ENCODE data around the gene EIF3F. TPM values are rescaled to one million over a fixed set of nuclear protein-coding genes. Genes with fewer than 3 reads are reported as not detected.

The EIF3F gene
- total RNA-seq, 1 donor: 286 TPM

DNA sequence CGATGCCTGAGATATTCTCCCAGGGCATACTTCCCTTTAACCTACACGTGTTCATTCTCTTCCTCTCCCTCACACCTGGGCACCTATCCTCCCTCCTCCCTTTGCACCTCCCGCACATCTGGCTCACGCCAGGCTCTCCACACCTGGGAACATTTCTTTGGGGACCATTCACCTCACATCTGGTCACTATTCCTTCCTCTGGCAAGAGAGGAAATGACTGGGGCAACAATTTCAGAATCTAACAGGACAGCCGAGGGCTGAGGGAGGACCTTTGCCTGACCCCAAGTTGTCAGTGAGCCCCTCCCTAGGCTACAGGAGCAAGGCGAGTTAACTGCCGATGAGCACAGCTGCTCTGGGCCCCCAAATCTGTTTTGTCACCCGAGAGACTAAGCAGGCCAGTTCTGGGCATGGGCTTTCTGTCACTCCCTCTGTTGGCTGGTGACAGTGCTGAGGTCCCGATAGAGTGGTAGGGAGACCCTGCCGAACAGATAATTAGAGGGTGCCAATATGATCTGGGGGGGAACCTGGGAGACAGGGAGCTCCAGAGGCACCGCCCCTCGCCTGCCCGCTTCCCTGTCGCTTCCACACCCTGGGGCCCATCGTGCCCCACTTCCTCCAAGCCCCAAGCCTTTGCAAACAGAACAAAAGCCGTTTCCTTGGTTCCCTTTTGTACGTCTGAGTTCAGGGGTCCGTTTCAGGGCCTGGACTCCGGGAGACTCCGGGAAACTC is 45.6 kb downstream of the EIF3F start:
- Histone ChIP-seq H3K27ac (ENCODE audit: low read depth, low read length) (no peak overlapping the region), H3K79me2 (ENCODE audit: insufficient read depth, low read length) (peaks cover 4% of the 10 kb centered on the region), H3K4me1 (ENCODE audit: insufficient read depth, low read length) (peaks cover 22% of the 10 kb centered on the region), H4K20me1 (ENCODE audit: insufficient read depth, low read length) (peaks cover 20% of the 10 kb centered on the region), H2AFZ (ENCODE audit: low read length) (peak overlapping the region; percentile 84), H3K4me3 (ENCODE audit: insufficient read depth, low read length) (no peak overlapping the region), H3K36me3 (ENCODE audit: insufficient read depth, low read length) (no peaks in the 10 kb centered on the region), H3K4me2 (ENCODE audit: insufficient read depth, low read length) (peak overlapping the region; percentile 56), H3K9me3 (ENCODE audit: low read depth, low read length) (no peaks in the 10 kb centered on the region), H3K27me3 (ENCODE audit: insufficient read depth, low read length) (no peaks in the 10 kb centered on the region)
- no peak for DNase-seq (ENCODE audit: insufficient read length, low spot score, missing footprints)
- TF ChIP-seq, protein P1, sequence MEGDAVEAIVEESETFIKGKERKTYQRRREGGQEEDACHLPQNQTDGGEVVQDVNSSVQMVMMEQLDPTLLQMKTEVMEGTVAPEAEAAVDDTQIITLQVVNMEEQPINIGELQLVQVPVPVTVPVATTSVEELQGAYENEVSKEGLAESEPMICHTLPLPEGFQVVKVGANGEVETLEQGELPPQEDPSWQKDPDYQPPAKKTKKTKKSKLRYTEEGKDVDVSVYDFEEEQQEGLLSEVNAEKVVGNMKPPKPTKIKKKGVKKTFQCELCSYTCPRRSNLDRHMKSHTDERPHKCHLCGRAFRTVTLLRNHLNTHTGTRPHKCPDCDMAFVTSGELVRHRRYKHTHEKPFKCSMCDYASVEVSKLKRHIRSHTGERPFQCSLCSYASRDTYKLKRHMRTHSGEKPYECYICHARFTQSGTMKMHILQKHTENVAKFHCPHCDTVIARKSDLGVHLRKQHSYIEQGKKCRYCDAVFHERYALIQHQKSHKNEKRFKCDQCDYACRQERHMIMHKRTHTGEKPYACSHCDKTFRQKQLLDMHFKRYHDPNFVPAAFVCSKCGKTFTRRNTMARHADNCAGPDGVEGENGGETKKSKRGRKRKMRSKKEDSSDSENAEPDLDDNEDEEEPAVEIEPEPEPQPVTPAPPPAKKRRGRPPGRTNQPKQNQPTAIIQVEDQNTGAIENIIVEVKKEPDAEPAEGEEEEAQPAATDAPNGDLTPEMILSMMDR (IDR thresholded peaks at IDR 0.05; ENCODE audit: extremely low read depth, low read depth, low read length): no peak

DNA sequence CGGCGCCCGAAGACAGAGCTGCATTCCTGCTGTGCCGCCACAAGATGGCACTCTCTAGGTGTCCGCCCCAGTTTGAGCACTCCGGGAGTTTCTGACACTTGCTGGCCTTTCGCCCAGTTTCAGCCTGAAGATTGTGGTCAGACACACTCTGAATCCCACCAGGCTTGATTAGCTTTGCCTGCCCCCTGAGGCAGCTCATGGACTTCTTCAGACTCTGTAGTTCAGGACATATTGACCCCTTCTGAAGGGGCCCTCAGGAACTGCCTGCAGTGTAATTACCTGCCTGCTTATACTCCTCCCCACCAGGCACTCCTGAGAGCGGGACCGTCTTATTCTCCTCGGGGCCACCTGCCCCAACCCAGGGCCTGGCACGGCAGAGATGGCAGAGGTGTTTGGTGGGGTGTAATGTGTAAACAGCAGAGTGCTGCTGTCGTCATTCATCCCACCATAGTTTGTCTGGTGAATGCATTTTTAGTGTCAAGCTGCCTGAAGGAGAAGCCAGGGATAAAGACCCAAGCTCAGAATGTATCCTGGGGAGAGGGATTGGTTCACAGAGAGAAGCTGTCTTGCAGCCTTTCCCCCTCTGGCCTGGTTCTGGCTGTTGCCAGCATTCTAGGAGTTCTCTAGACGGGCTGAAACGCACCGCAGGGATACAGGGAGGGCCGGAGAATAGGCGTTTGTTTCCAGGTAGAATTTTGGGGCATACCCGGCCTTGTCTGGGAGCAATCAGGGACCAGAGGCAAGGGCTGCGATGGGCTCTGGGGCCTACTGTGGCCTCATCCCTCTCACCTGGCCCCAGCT is 46.4 kb downstream of the EIF3F start:
- Histone ChIP-seq H3K36me3 (ENCODE audit: insufficient read depth, low read length) (no peaks in the 10 kb centered on the region), H3K4me2 (ENCODE audit: insufficient read depth, low read length) (peak overlapping the region; percentile 56), H2AFZ (ENCODE audit: low read length) (peak overlapping the region; percentile 84), H3K27me3 (ENCODE audit: insufficient read depth, low read length) (no peaks in the 10 kb centered on the region), H3K9me3 (ENCODE audit: low read depth, low read length) (no peaks in the 10 kb centered on the region), H3K79me2 (ENCODE audit: insufficient read depth, low read length) (peaks cover under 1% of the 10 kb centered on the region), H4K20me1 (ENCODE audit: insufficient read depth, low read length) (peaks cover 23% of the 10 kb centered on the region), H3K4me3 (ENCODE audit: insufficient read depth, low read length) (no peak overlapping the region), H3K27ac (ENCODE audit: low read depth, low read length) (no peak overlapping the region), H3K4me1 (ENCODE audit: insufficient read depth, low read length) (peaks cover 22% of the 10 kb centered on the region)
- TF ChIP-seq, protein P1 (IDR thresholded peaks at IDR 0.05; ENCODE audit: extremely low read depth, low read depth, low read length): peak; percentile 94
- DNase-seq (ENCODE audit: insufficient read length, low spot score, missing footprints): peak; percentile 94

DNA sequence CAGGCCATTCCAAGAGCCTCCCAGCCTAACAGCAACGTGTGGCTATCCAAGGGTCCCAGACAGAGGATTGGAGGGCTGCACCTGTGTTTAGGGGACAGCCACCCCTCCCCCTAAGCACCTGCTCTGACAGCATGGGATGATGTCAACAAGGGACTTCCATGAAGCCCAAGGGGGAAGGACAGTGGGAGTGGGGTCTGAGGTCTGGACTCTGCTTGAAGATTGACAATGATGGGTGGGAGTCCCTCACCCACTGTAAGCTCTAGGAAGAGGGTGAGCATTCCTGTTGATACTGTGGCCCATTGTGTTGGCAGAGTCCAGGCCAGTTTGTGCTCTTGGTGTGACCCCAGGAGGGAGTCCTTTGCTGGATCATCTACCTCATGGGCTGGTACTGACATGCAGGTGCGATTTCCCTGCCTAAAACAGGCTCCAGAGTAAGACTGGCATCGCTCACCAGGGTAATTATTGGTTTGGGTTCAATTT is 47.0 kb downstream of the EIF3F start:
- Histone ChIP-seq H3K4me2 (ENCODE audit: insufficient read depth, low read length) (no peak overlapping the region), H4K20me1 (ENCODE audit: insufficient read depth, low read length) (peaks cover 26% of the 10 kb centered on the region), H3K27ac (ENCODE audit: low read depth, low read length) (no peak overlapping the region), H3K9me3 (ENCODE audit: low read depth, low read length) (no peaks in the 10 kb centered on the region), H3K4me1 (ENCODE audit: insufficient read depth, low read length) (peaks cover 22% of the 10 kb centered on the region), H3K27me3 (ENCODE audit: insufficient read depth, low read length) (no peaks in the 10 kb centered on the region), H2AFZ (ENCODE audit: low read length) (no peak overlapping the region), H3K36me3 (ENCODE audit: insufficient read depth, low read length) (no peaks in the 10 kb centered on the region), H3K4me3 (ENCODE audit: insufficient read depth, low read length) (no peak overlapping the region), H3K79me2 (ENCODE audit: insufficient read depth, low read length) (no peaks in the 10 kb centered on the region)
- DNase-seq (ENCODE audit: insufficient read length, low spot score, missing footprints): no peak
- TF ChIP-seq, protein P1 (IDR thresholded peaks at IDR 0.05; ENCODE audit: extremely low read depth, low read depth, low read length): no peak

Data from osteoblast (primary cell).